ENCODE results near the gene KRT1.

KRT1 gene

GRCh38 chr12:52643233-52644077 lies 36.8 kb downstream of the KRT1 start:
- Histone ChIP-seq H3F3A (ENCODE audit: insufficient read depth) (no peaks in the 10 kb centered on the region), H4K20me1 (ENCODE audit: low read depth, low read length) (no peaks in the 10 kb centered on the region), H3K4me2 (ENCODE audit: low read depth, low read length, poor library complexity, severe bottlenecking) (no peak overlapping the region), H3K27me3 (ENCODE audit: low read length) (no peaks in the 10 kb centered on the region), H3K79me2 (ENCODE audit: insufficient read depth, low read length) (no peaks in the 10 kb centered on the region), H3K9me2 (replicated peaks; ENCODE audit: insufficient read depth, low read length) (no peaks in the 10 kb centered on the region), H3K36me3 (ENCODE audit: low read length) (no peaks in the 10 kb centered on the region), H3K27ac (ENCODE audit: low read depth, low read length) (no peak overlapping the region), H3K9ac (ENCODE audit: low read length) (no peak overlapping the region), H3K9me3 (ENCODE audit: insufficient read depth, low read length) (no peaks in the 10 kb centered on the region), H2AFZ (ENCODE audit: low read depth, low read length, severe bottlenecking) (no peak overlapping the region), H3K4me3 (ENCODE audit: insufficient read depth, low read length, poor library complexity, severe bottlenecking) (no peak overlapping the region)
- no peak for TF ChIP-seq CTCF (IDR thresholded peaks at IDR 0.05; ENCODE audit: insufficient read depth, low read length, poor library complexity, severe bottlenecking)
- TF ChIP-seq EZH2phosphoT487 (conservative IDR thresholded peaks at IDR 0.05; ENCODE audit: low read length): no peak

GRCh38 chr12:52641468-52641867 lies 38.7 kb downstream of the KRT1 start:
- no peaks in the 10 kb centered on the region for H3F3A ChIP-seq (ENCODE audit: insufficient read depth)
- no peaks in the 10 kb centered on the region for H3K27me3 ChIP-seq (ENCODE audit: low read length)
- no peaks in the 10 kb centered on the region for H4K20me1 ChIP-seq (ENCODE audit: low read depth, low read length)
- no peak overlapping the region for H3K9ac ChIP-seq (ENCODE audit: low read length)
- H3K9me3 ChIP-seq (ENCODE audit: insufficient read depth, low read length): no peaks in the 10 kb centered on the region
- no peak for TF ChIP-seq EZH2phosphoT487 (conservative IDR thresholded peaks at IDR 0.05; ENCODE audit: low read length)
- no peak for TF ChIP-seq CTCF (IDR thresholded peaks at IDR 0.05; ENCODE audit: insufficient read depth, low read length, poor library complexity, severe bottlenecking)
- H3K4me3 ChIP-seq (ENCODE audit: insufficient read depth, low read length, poor library complexity, severe bottlenecking): no peak overlapping the region
- no peaks in the 10 kb centered on the region for H3K9me2 ChIP-seq (replicated peaks; ENCODE audit: insufficient read depth, low read length)
- no peak overlapping the region for H3K27ac ChIP-seq (ENCODE audit: low read depth, low read length)
- H2AFZ ChIP-seq (ENCODE audit: low read depth, low read length, severe bottlenecking): no peak overlapping the region
- no peaks in the 10 kb centered on the region for H3K36me3 ChIP-seq (ENCODE audit: low read length)
- H3K79me2 ChIP-seq (ENCODE audit: insufficient read depth, low read length): no peaks in the 10 kb centered on the region
- no peak overlapping the region for H3K4me2 ChIP-seq (ENCODE audit: low read depth, low read length, poor library complexity, severe bottlenecking)

GRCh38 chr12:52637299-52637698 lies 42.9 kb downstream of the KRT1 start:
- no peaks in the 10 kb centered on the region for H4K20me1 ChIP-seq (ENCODE audit: low read depth, low read length)
- no peak overlapping the region for H2AFZ ChIP-seq (ENCODE audit: low read depth, low read length, severe bottlenecking)
- H3K9ac ChIP-seq (ENCODE audit: low read length): no peak overlapping the region
- no peaks in the 10 kb centered on the region for H3F3A ChIP-seq (ENCODE audit: insufficient read depth)
- H3K79me2 ChIP-seq (ENCODE audit: insufficient read depth, low read length): no peaks in the 10 kb centered on the region
- no peak overlapping the region for H3K27ac ChIP-seq (ENCODE audit: low read depth, low read length)
- no peaks in the 10 kb centered on the region for H3K27me3 ChIP-seq (ENCODE audit: low read length)
- H3K36me3 ChIP-seq (ENCODE audit: low read length): no peaks in the 10 kb centered on the region
- H3K9me3 ChIP-seq (ENCODE audit: insufficient read depth, low read length): no peaks in the 10 kb centered on the region
- H3K4me2 ChIP-seq (ENCODE audit: low read depth, low read length, poor library complexity, severe bottlenecking): no peak overlapping the region
- H3K9me2 ChIP-seq (replicated peaks; ENCODE audit: insufficient read depth, low read length): no peaks in the 10 kb centered on the region
- TF ChIP-seq CTCF (IDR thresholded peaks at IDR 0.05; ENCODE audit: insufficient read depth, low read length, poor library complexity, severe bottlenecking): no peak
- no peak for TF ChIP-seq EZH2phosphoT487 (conservative IDR thresholded peaks at IDR 0.05; ENCODE audit: low read length)
- H3K4me3 ChIP-seq (ENCODE audit: insufficient read depth, low read length, poor library complexity, severe bottlenecking): no peak overlapping the region

Measured in SU-DHL-6 (cell line).